OCI-LY7 (cell line): ENCODE data around the gene ISM2.

ENCODE experiments used
- CTCF ChIP-seq: fragments of 200-600 bp; sonication (generic); conservative IDR thresholded peaks from 2 replicates; pipeline ENCODE4 v1.5.1; 2014; ENCODE audit warnings: mild to moderate bottlenecking, antibody characterized with exemption, low read length, moderate library complexity, mixed read lengths
- EZH2phosphoT487 ChIP-seq: fragments of 200-600 bp; sonication (generic); IDR thresholded peaks from 2 replicates; pipeline ENCODE4 v1.6.1; 2018; ENCODE audit warnings: low read depth, borderline replicate concordance, mild to moderate bottlenecking, mixed run types, antibody characterized with exemption, low read length, moderate library complexity, mixed read lengths

- TF ChIP-seq CTCF (no peak), EZH2phosphoT487 (no peak)
These were observed 29.1 kb downstream of the ISM2 start for GRCh38 chr14:77469539-77469938.
